Measurements from ENCODE around the gene SLC22A3. TPM values are rescaled to one million over a fixed set of nuclear protein-coding genes. Genes with fewer than 3 reads are reported as not detected.
A peak's percentile ranks its signal among the peaks of the same experiment; 100 is the strongest.

The SLC22A3 gene
- total and polyA plus RNA-seq, 2 of the 13 experiments (the other 11 are each of a cell fraction or from before 2014, with no cell fraction given) = 12.0 to 31.5 TPM

DNA sequence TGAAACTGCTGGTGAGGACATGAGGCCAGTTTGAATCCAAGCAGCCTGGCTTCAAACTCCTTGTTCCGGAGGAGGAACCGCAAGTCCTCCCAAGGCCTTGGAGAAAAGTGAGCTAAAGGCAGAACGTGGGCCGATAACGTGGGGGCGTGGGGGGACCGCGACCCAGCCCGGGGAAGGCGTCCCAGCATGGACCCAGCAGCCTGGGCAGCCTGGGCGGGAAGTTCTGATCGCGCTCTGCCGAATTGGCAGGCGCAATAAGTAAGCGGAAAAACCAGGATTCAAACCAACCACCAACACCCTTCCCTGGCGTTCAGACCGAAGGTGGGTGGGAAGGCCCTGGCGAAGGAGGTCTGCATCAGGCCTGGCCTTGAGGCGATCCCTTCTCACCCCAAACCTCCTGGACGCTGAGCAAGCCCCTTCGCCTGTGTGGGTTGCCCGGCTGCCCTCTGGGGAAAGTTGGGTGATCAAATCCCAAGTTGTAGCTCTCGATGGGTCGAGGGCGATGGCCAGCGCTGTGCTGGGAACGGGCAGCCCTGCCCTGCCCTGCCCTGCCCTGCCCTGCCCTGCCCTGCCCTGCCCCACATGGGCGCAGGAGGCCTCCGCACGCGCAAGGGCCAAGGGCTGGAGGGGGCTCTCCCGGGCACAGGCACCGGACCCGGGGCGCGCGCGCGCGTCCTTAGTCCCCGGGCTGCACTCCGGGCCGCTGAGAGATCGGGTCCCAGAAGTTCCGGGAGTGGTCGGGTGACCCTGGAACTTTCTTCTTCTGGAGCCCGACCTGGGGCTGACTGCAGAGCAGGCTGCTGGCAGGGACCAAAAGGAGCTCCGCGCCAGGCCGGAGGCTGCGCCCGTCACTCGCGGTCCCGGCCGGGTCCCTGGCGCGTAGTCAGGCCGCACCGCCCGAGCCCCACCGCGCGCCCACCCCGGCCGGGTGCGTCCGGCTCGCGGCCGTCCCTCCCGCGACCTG lies 637 bp upstream of the SLC22A3 start (continued):
- TF ChIP-seq, protein P1, sequence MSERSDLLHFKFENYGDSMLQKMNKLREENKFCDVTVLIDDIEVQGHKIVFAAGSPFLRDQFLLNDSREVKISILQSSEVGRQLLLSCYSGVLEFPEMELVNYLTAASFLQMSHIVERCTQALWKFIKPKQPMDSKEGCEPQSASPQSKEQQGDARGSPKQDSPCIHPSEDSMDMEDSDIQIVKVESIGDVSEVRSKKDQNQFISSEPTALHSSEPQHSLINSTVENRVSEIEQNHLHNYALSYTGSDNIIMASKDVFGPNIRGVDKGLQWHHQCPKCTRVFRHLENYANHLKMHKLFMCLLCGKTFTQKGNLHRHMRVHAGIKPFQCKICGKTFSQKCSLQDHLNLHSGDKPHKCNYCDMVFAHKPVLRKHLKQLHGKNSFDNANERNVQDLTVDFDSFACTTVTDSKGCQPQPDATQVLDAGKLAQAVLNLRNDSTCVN (CRISPR knock-in tag; IDR thresholded peaks at IDR 0.05; ENCODE audit: borderline replicate concordance) = no peak
- TF ChIP-seq, protein P2, sequence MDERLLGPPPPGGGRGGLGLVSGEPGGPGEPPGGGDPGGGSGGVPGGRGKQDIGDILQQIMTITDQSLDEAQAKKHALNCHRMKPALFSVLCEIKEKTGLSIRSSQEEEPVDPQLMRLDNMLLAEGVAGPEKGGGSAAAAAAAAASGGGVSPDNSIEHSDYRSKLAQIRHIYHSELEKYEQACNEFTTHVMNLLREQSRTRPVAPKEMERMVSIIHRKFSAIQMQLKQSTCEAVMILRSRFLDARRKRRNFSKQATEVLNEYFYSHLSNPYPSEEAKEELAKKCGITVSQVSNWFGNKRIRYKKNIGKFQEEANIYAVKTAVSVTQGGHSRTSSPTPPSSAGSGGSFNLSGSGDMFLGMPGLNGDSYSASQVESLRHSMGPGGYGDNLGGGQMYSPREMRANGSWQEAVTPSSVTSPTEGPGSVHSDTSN (CRISPR knock-in tag; IDR thresholded peaks at IDR 0.05) = no peak
- TF ChIP-seq, protein P3, sequence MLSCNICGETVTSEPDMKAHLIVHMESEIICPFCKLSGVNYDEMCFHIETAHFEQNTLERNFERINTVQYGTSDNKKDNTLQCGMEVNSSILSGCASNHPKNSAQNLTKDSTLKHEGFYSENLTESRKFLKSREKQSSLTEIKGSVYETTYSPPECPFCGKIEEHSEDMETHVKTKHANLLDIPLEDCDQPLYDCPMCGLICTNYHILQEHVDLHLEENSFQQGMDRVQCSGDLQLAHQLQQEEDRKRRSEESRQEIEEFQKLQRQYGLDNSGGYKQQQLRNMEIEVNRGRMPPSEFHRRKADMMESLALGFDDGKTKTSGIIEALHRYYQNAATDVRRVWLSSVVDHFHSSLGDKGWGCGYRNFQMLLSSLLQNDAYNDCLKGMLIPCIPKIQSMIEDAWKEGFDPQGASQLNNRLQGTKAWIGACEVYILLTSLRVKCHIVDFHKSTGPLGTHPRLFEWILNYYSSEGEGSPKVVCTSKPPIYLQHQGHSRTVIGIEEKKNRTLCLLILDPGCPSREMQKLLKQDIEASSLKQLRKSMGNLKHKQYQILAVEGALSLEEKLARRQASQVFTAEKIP (CRISPR knock-in tag; IDR thresholded peaks at IDR 0.05; ENCODE audit: borderline replicate concordance) = no peak
- TF ChIP-seq, protein P4, sequence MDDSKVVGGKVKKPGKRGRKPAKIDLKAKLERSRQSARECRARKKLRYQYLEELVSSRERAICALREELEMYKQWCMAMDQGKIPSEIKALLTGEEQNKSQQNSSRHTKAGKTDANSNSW (CRISPR knock-in tag; IDR thresholded peaks at IDR 0.05; ENCODE audit: borderline replicate concordance) = no peak
- TF ChIP-seq PLRG1 (conservative IDR thresholded peaks at IDR 0.05) = no peak
- TF ChIP-seq RFX1 (IDR thresholded peaks at IDR 0.05) = no peak
- 0 out of 2 replicates have a peak, but pooled peaks have one; percentile 37 for TF ChIP-seq KLF15 (CRISPR knock-in tag; IDR thresholded peaks at IDR 0.05; ENCODE audit: borderline replicate concordance)
- TF ChIP-seq ARID2 (CRISPR knock-in tag; IDR thresholded peaks at IDR 0.05; ENCODE audit: borderline replicate concordance) = peak; percentile 41; the same call in 1 of the 2 replicates
- no peak for TF ChIP-seq JDP2 (CRISPR knock-in tag; IDR thresholded peaks at IDR 0.05; ENCODE audit: borderline replicate concordance)
- TF ChIP-seq MBNL3 (CRISPR knock-in tag; conservative IDR thresholded peaks at IDR 0.05) = no peak
- TF ChIP-seq, protein P5, sequence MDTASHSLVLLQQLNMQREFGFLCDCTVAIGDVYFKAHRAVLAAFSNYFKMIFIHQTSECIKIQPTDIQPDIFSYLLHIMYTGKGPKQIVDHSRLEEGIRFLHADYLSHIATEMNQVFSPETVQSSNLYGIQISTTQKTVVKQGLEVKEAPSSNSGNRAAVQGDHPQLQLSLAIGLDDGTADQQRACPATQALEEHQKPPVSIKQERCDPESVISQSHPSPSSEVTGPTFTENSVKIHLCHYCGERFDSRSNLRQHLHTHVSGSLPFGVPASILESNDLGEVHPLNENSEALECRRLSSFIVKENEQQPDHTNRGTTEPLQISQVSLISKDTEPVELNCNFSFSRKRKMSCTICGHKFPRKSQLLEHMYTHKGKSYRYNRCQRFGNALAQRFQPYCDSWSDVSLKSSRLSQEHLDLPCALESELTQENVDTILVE (CRISPR knock-in tag; IDR thresholded peaks at IDR 0.05) = 0 out of 2 replicates have a peak, but pooled peaks have one; percentile 0

All from HepG2 (cell line).